Body of pancreas (tissue), 4 donors: ENCODE measurements around the gene ARFGAP2. TPM values are rescaled to one million over a fixed set of nuclear protein-coding genes. Genes with fewer than 3 reads are reported as not detected.
A peak's percentile ranks its signal among the peaks of the same experiment; 100 is the strongest.

ENCODE experiments used
- ATAC-seq: fragments of 150-250 bp; one replicate; pipeline ENCODE4 v1.9.1; 2016
- DNase-seq, 4 donors: peaks; one replicate each; pipeline ENCODE4 v3.0.0-alpha.2; 2019
- H3K27ac ChIP-seq, 4 donors: fragments of 200-600 bp; sonication (generic); 1 replicate in 3 of 4; 2 replicates in 1 of 4; pipeline versions ENCODE4 v1.5.1 to v1.6.1; 2016 to 2019; ENCODE audit warnings: mild to moderate bottlenecking in 1 of 4, mixed read lengths in 1 of 4, moderate library complexity in 1 of 4
- H3K27me3 ChIP-seq, 2 donors: fragments of 200-600 bp; sonication (generic); one replicate each; pipeline ENCODE4 v1.6.0; 2016; ENCODE audit warnings: mild to moderate bottlenecking in 1 of 2
- H3K36me3 ChIP-seq, 2 donors: fragments of 200-600 bp; sonication (generic); replicated peaks in 1 of 2; 2 replicates each; pipeline ENCODE4 v1.5.1; 2016; ENCODE audit warnings: low read depth in 2 of 2; ENCODE audit not compliant: insufficient read depth in 1 of 2
- H3K4me1 ChIP-seq: fragments of 200-600 bp; sonication (generic); one replicate; pipeline ENCODE4 v1.6.0; 2016
- H3K4me3 ChIP-seq, 2 donors: fragments of 200-600 bp; sonication (generic); 1 replicate in 1 of 2; 2 replicates in 1 of 2; pipeline ENCODE4 v1.5.1; 2016 to 2019
- H3K9me3 ChIP-seq, 3 donors: fragments of 200-600 bp; sonication (generic); 1 replicate in 2 of 3; 2 replicates in 1 of 3; pipeline ENCODE4 v1.5.1; 2016
- CTCF ChIP-seq, 7 experiments: fragments of 450-650 bp in 4 of 7; fragments of 200-600 bp in 3 of 7; sonication (generic) in 3 of 7; IDR thresholded peaks; one replicate each; pipeline ENCODE4 v1.5.1; 2016 to 2019; ENCODE audit warnings: antibody characterized with exemption in 7 of 7
- POLR2A ChIP-seq, 3 donors: fragments of 450-650 bp; IDR thresholded peaks; one replicate each; pipeline ENCODE4 v1.6.1; 2016; ENCODE audit warnings: antibody characterized with exemption in 3 of 3, mild to moderate bottlenecking in 2 of 3
- WGBS, 2 donors: methylation state at CpG; one replicate each; pipeline ENCODE4 v1.1.5; 2017; 5-methylcytosine and 5-hydroxymethylcytosine counted together
- intact Hi-C: fragments of 100-400 bp; cut with DNase I; formaldehyde crosslinking; loops from one replicate; pipeline ENCODE4 v1.15.1; 2023
- total RNA-seq, 2 donors: library from RNA; depleted of rRNA; stranded (reverse); fragments of >200 nt; gene quantifications; one replicate each; pipeline ENCODE4 v1.1.0, GENCODE V29; 2016

ARFGAP2 gene
- total RNA-seq, 2 donors from 2014 or later: 143 to 212 TPM

- H3K4me1 ChIP-seq: peaks cover 47% of the 10 kb centered on the region
- H3K9me3 ChIP-seq: no peaks in the 10 kb centered on the region
- intact Hi-C loops: no loop called here
These were observed 11.0 kb upstream of the ARFGAP2 start for GRCh38 chr11:47187723-47188122.

GRCh38 chr11:47186700-47187695, 10.3 kb upstream of the ARFGAP2 start:
- 1% methylated on average over 33 to 61 of the region's 63 CpGs for WGBS, 2 donors
- peak; percentile 67 to 81 (median 80) for DNase-seq
- intact Hi-C loops: no loop called here

More at GRCh38 chr11:47187723-47188122, 11.0 kb upstream of the ARFGAP2 start:
- H3K27me3 ChIP-seq: no peaks in the 10 kb centered on the region
- ATAC-seq (no peak), DNase-seq (peak in 2 of 4 donors; percentile 19 to 23)
- peak overlapping the region; percentile 85 to 92 (median 90) for H3K27ac ChIP-seq
- WGBS, 2 donors: 16 to 28% methylated on average over 5 of the region's 5 CpGs
- H3K36me3 ChIP-seq: no peaks in the 10 kb centered on the region
- TF ChIP-seq CTCF (IDR thresholded peaks at IDR 0.05): no peak
- TF ChIP-seq POLR2A (IDR thresholded peaks at IDR 0.05): no peak
- H3K4me3 ChIP-seq: no peak overlapping the region

GRCh38 chr11:47186076-47186699, 9.5 kb upstream of the ARFGAP2 start, which contains the start of gene PACSIN3:
Gene PACSIN3, minus strand, starts transcription at chr11:47186434. Its CDS starts 3,707 bp downstream, at chr11:47182727.
- Histone ChIP-seq H3K4me3 (peak within 1 kb of the TSS; percentile 63 to 77), H3K27me3 (no peaks in the 10 kb centered on the region), H3K4me1 (peaks cover 47% of the 10 kb centered on the region), H3K27ac (peak within 1 kb of the TSS; percentile 85 to 92 (median 90)), H3K36me3 (no peaks in the 10 kb centered on the region), H3K9me3 (no peaks in the 10 kb centered on the region)
- 0% methylated on average over 7 to 71 of the region's 80 CpGs for WGBS, 2 donors
- intact Hi-C loops: no loop called here
- DNase-seq (peak; percentile 44 to 75 (median 70)), ATAC-seq (peak; percentile 78)
- TF ChIP-seq POLR2A (IDR thresholded peaks at IDR 0.05) (peak in 1 of 3 donors; percentile 58), CTCF (IDR thresholded peaks at IDR 0.05) (peak in 2 of 7 experiments; percentile 24 to 27)

More at GRCh38 chr11:47186700-47187695, 10.3 kb upstream of the ARFGAP2 start:
- TF ChIP-seq CTCF (IDR thresholded peaks at IDR 0.05): peak in 2 of 7 experiments; percentile 9 to 22
- peak; percentile 34 to 57 (median 57) for TF ChIP-seq POLR2A (IDR thresholded peaks at IDR 0.05)
- Histone ChIP-seq H3K4me1 (peaks cover 47% of the 10 kb centered on the region), H3K27me3 (no peaks in the 10 kb centered on the region), H3K9me3 (no peaks in the 10 kb centered on the region), H3K4me3 (no peak overlapping the region), H3K36me3 (no peaks in the 10 kb centered on the region), H3K27ac (peak overlapping the region; percentile 85 to 92 (median 90))
- peak; percentile 45 for ATAC-seq

GRCh38 chr11:47185305-47186075, 8.8 kb upstream of the ARFGAP2 start:
- no peaks in the 10 kb centered on the region for H3K9me3 ChIP-seq
- intact Hi-C loops: no loop called here
- peak overlapping the region; percentile 63 to 77 for H3K4me3 ChIP-seq
- peak overlapping the region; percentile 85 to 92 (median 90) for H3K27ac ChIP-seq
- peaks cover 47% of the 10 kb centered on the region for H3K4me1 ChIP-seq
- no peaks in the 10 kb centered on the region for H3K36me3 ChIP-seq
- no peaks in the 10 kb centered on the region for H3K27me3 ChIP-seq
- ATAC-seq (peak; percentile 41), DNase-seq (peak; percentile 64 to 79 (median 76))
- peak; percentile 71 to 81 (median 80) for TF ChIP-seq POLR2A (IDR thresholded peaks at IDR 0.05)
- no peak for TF ChIP-seq CTCF (IDR thresholded peaks at IDR 0.05)
- 3 to 5% methylated on average over 13 to 49 of the region's 50 CpGs for WGBS, 2 donors
